Common myeloid progenitor, CD34-positive (primary cell): ENCODE data around the gene ZMYND12. TPM values are rescaled to one million over a fixed set of nuclear protein-coding genes. Genes with fewer than 3 reads are reported as not detected.
"Not testable (repeated sequence)": the region's sequence is repeated elsewhere in the genome, so short reads cannot be mapped to it uniquely, and the experiment has no call there.

ENCODE experiments used
- CTCF ChIA-PET: fragments of 350-600 bp; sonication (Branson Sonifier 250); formaldehyde crosslinking; loops from one replicate; lab custom pipeline; 2021; ENCODE audit warnings: antibody characterized with exemption; lab: Charles Lee
- POLR2A ChIA-PET: fragments of 350-600 bp; sonication (Branson Sonifier 250); formaldehyde crosslinking; loops from one replicate; lab custom pipeline; 2021; ENCODE audit warnings: antibody characterized with exemption; lab: Charles Lee
- DNase-seq, 3 donors: peaks; one replicate each; pipeline versions ENCODE4 v3.0.0 to v3.0.0-alpha.2; 2013
- H3K27ac ChIP-seq, 2 experiments: 1 replicate in 1 of 2; 2 replicates in 1 of 2; pipeline ENCODE4 v1.7.0; 2013; ENCODE audit warnings: inconsistent platforms in 2 of 2, low read length in 2 of 2, mild to moderate bottlenecking in 2 of 2, low read depth in 1 of 2, moderate library complexity in 1 of 2; ENCODE audit not compliant: severe bottlenecking in 2 of 2, insufficient read depth in 1 of 2, poor library complexity in 1 of 2
- H3K27me3 ChIP-seq, 5 experiments: replicated peaks in 2 of 5; 1 replicate in 3 of 5; 2 replicates in 2 of 5; pipeline versions ENCODE4 v1.6.1 to v1.7.0; 2013; ENCODE audit warnings: low read length in 4 of 5, mild to moderate bottlenecking in 2 of 5, moderate library complexity in 2 of 5, inconsistent platforms in 1 of 5; ENCODE audit not compliant: insufficient read depth in 5 of 5, control insufficient read depth in 4 of 5
- H3K36me3 ChIP-seq, 4 experiments: 1 replicate in 2 of 4; 2 replicates in 2 of 4; pipeline versions ENCODE4 v1.6.1 to v1.7.0; 2013; ENCODE audit warnings: low read length in 3 of 4, control low read depth in 1 of 4, mild to moderate bottlenecking in 1 of 4; ENCODE audit not compliant: control insufficient read depth in 4 of 4, insufficient read depth in 4 of 4
- H3K4me1 ChIP-seq, 4 experiments: 1 replicate in 3 of 4; 2 replicates in 1 of 4; pipeline versions ENCODE4 v1.6.1 to v1.7.1; 2013; ENCODE audit warnings: low read length in 3 of 4, mild to moderate bottlenecking in 3 of 4, control low read depth in 1 of 4, inconsistent platforms in 1 of 4, moderate library complexity in 1 of 4; ENCODE audit not compliant: control insufficient read depth in 4 of 4, insufficient read depth in 4 of 4; ENCODE audit errors: control extremely low read depth in 1 of 4
- H3K4me3 ChIP-seq, 7 experiments: 1 replicate in 4 of 7; 2 replicates in 3 of 7; pipeline versions ENCODE4 v1.5.1 to v1.7.0; 2013; ENCODE audit warnings: mild to moderate bottlenecking in 7 of 7, low read length in 6 of 7, moderate library complexity in 6 of 7, inconsistent platforms in 2 of 7, low read depth in 2 of 7, control low read depth in 1 of 7; ENCODE audit not compliant: insufficient read depth in 4 of 7, control insufficient read depth in 1 of 7; ENCODE audit errors: extremely low read depth in 1 of 7
- H3K9me3 ChIP-seq, 5 experiments: 1 replicate in 4 of 5; 2 replicates in 1 of 5; pipeline versions ENCODE4 v1.6.1 to v1.7.1; 2013; ENCODE audit warnings: low read length in 4 of 5, mild to moderate bottlenecking in 2 of 5, inconsistent platforms in 1 of 5, low read depth in 1 of 5, moderate library complexity in 1 of 5; ENCODE audit not compliant: control insufficient read depth in 4 of 5, insufficient read depth in 2 of 5; ENCODE audit errors: control extremely low read depth in 1 of 5
- WGBS: methylation state at CpG from one replicate; pipeline ENCODE4 v1.1.5; 2013; ENCODE audit not compliant: insufficient coverage; 5-methylcytosine and 5-hydroxymethylcytosine counted together
- polyA plus RNA-seq: library from polyadenylated mRNA; unstranded; fragments of 120-200 nt; gene quantifications from one replicate; pipeline ENCODE4 v1.2.1, GENCODE V29; 2013

Gene ZMYND12, protein sequence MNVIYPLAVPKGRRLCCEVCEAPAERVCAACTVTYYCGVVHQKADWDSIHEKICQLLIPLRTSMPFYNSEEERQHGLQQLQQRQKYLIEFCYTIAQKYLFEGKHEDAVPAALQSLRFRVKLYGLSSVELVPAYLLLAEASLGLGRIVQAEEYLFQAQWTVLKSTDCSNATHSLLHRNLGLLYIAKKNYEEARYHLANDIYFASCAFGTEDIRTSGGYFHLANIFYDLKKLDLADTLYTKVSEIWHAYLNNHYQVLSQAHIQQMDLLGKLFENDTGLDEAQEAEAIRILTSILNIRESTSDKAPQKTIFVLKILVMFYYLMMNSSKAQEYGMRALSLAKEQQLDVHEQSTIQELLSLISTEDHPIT
- 3.3 TPM for polyA plus RNA-seq

DNA sequence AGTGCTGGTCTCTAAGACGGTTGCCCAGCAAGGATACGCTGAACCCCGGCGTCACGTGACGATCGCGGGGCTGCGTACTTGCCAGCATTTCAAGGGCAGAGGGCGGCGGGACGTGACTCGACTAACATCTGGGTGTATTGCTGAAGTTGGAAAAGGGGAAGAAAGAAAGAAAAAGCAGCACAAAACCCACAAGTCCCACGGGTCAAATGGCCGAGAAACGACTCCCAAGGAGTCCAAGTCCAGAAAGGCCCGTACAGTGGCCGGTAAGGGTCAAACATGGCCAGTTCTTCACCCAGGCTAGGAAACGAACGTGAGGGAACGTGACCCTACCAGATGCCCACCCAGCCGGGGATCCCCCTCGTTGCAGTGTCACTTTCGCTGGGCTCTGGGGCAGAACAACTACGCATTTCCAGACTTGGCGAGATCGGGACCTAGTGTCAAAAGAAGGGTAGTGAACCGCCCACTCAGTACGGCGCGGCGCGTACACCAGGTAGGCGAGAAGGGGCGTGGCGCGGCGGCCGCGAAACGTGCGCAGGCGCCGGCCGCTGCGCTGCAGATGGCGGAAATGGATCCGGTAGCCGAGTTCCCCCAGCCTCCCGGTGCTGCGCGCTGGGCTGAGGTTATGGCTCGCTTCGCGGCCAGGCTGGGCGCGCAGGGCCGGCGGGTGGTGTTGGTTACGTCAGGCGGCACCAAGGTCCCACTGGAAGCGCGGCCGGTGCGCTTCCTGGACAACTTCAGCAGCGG is at the start of gene ZMYND12, which contains the start of gene PPCS:
Gene ZMYND12 (minus strand): TSS at position 13 of the 744 bp plus-strand sequence. CDS start 25 bp downstream, outside the sequence.
Gene PPCS (plus strand): TSS at position 534 of the 744 bp plus-strand sequence. CDS start 23 bp downstream, at position 557.
- ChIA-PET CTCF (interaction anchor here (1.0 kb wide), 1 partner anchor 24 kb away, joined by 3 read pairs; no protein-coding TSS in a partner anchor), POLR2A (no interaction called here)
- no peaks in the 10 kb centered on the region for H3K27me3 ChIP-seq
- H3K4me3 ChIP-seq: peak within 1 kb of the TSS; percentile 71 to 95 (median 92)
- peaks cover 2 to 30% (median 18%) of the 10 kb centered on the region in 4 experiments for H3K36me3 ChIP-seq
- peaks cover 5 to 24% (median 19%) of the 10 kb centered on the region in 4 experiments for H3K4me1 ChIP-seq
- DNase-seq: peak; percentile 90 to 96 (median 95)
- whole genome bisulfite sequencing: under 1% methylated on average over 55 of the region's 66 CpGs
- no peaks in the 10 kb centered on the region for H3K9me3 ChIP-seq
- peak within 1 kb of the TSS; percentile 85 to 94 for H3K27ac ChIP-seq

DNA sequence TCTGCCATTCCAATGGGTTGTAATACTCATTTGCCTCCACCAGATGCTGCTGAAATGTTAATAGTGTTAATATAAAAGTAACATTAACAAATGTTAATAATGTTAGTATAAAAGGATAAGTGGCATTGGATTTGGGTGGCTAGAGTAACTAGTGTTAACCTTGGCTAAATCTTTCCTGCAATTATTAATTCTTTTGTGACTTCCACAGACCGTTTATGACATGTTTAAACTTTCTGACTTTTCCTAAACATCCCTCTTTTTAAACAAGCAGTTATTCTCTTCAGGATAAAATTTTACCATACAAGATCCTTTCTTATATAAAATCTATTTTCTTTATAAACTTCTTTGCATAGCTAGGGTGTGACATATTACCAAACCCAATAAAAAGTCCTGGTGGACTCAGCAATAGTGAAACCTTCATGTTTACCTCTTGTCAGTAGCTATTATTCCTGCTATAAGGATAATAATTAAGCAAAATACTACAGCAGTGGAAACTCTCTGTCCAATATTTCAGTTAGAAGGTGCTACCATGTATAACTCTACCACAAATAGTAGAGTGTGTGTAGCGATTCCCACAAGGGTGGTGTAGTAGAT is 48.8 kb upstream of the ZMYND12 start:
- H3K27ac ChIP-seq: no peak overlapping the region
- H3K9me3 ChIP-seq: peaks cover 10 to 68% (median 23%) of the 10 kb centered on the region in 5 experiments
- H3K4me3 ChIP-seq: no peak overlapping the region
- H3K4me1 ChIP-seq: no peaks in the 10 kb centered on the region
- POLR2A ChIA-PET: no interaction called here
- no peaks in the 10 kb centered on the region for H3K27me3 ChIP-seq
- WGBS: no CpG with 5 or more reads among the region's 2 CpGs
- no peak for DNase-seq
- CTCF ChIA-PET: no interaction called here
- peaks cover 0 to 22% (median 4%) of the 10 kb centered on the region in 4 experiments for H3K36me3 ChIP-seq

DNA sequence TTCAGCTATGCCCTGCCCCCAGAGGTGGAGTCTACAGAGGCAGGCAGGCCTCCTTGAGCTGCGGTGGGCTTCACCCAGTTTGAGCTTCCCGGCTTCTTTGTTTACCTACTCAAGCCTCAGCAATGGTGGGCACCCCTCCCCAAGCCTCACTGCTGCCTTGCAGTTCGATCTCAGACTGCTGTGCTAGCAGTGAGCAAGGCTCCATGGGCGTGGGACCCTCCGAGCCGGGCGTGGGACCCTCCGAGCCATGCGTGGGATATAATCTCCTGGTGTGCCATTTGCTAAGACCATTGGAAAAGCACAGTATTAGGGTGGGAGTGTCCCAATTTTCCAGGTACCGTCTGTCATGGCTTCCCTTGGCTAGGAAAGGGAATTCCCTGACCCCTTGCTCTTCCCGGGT is 46.2 kb upstream of the ZMYND12 start:
- WGBS: 96% methylated on average over 8 of the region's 11 CpGs

DNA sequence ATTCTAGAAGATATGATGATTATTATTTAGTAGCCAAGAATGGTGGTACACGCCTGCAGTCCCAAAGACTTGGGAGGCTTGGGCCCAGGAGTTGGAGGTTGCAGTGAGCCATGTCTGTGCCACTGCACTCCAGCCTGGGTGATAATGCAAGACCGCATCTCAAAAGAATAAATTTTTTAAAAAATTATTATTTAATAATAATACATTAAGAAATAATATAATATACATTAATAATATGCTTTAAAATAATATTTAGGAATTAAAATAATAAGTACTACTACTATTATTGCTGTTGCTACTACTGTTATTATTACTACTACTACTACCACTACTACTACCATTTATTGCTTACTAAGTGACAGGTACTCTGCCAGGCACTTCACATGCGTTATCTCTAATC is 34.4 kb upstream of the ZMYND12 start:
- Histone ChIP-seq H3K4me3 (no peak overlapping the region), H3K9me3 (no peaks in the 10 kb centered on the region), H3K4me1 (no peaks in the 10 kb centered on the region), H3K27me3 (no peaks in the 10 kb centered on the region), H3K27ac (no peak overlapping the region), H3K36me3 (peaks cover 0 to 3% (median 0%) of the 10 kb centered on the region in 4 experiments)
- 100% methylated on average over 1 of the region's 3 CpGs for WGBS
- DNase-seq: no peak
- ChIA-PET POLR2A (no interaction called here), CTCF (no interaction called here)

More for the DNA sequence above, 46.2 kb upstream of the ZMYND12 start:
- POLR2A ChIA-PET, H3K27me3 ChIP-seq, DNase-seq, H3K4me1 ChIP-seq, H3K27ac ChIP-seq, H3K4me3 ChIP-seq, CTCF ChIA-PET: not testable (repeated sequence)
- Histone ChIP-seq H3K36me3 (peaks cover 0 to 19% (median 5%) of the 10 kb centered on the region in 4 experiments), H3K9me3 (peaks cover 8 to 42% (median 13%) of the 10 kb centered on the region in 5 experiments)

DNA sequence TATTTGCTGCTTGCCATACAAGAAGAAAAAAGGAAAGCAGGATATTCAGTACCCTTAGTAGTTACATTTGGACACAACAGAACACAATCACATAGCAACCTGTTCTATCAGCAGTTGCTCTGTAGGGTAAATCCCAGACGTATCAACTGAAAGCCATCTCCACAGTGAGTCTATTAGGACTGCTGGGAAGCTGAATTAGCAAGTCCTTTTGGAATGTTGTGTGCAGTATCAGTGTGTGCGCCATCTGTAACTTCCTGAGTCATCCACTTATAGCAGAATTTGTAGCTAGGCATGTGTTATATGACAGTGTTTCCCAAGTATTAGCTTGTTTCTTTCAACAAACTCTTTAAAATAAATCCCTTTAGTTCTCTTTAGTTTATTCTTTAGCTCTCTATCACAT is 28.6 kb upstream of the ZMYND12 start:
- Histone ChIP-seq H3K27me3 (no peaks in the 10 kb centered on the region), H3K4me3 (no peak overlapping the region), H3K36me3 (peaks cover 0 to 3% (median 0%) of the 10 kb centered on the region in 4 experiments), H3K4me1 (no peaks in the 10 kb centered on the region), H3K27ac (no peak overlapping the region), H3K9me3 (no peaks in the 10 kb centered on the region)
- POLR2A ChIA-PET: no interaction called here
- WGBS: no CpG with 5 or more reads among the region's 2 CpGs
- DNase-seq: no peak
- CTCF ChIA-PET: no interaction called here

DNA sequence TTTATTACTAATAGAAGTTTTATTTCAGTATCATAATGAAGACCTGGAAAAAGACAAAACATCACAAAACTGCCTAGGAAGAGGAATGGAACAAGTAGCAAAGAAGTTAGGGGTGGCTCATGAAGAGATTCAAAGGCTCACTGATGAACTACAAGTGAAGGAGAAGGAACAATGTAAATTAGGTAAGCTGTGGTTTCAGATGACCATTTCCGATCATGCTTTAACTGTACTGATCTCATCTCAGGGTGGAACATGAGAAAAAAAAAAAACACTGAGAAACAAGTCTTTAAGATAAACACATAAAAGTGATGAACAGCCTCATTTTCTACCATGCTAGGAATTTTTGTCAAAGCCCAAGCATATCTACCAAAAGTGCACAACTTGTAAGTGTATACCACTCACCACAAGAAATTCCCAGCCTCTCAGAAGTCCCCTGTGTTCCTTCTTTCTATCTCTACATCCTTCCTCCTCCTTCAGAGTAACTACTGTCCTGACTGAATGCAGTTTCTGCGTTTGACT is 26.9 kb upstream of the ZMYND12 start:
- POLR2A ChIA-PET: no interaction called here
- WGBS: no CpG with 5 or more reads among the region's 2 CpGs
- CTCF ChIA-PET: no interaction called here
- H3K9me3 ChIP-seq: no peaks in the 10 kb centered on the region
- H3K4me3 ChIP-seq: no peak overlapping the region
- peaks cover 0 to 3% (median 0%) of the 10 kb centered on the region in 4 experiments for H3K36me3 ChIP-seq
- H3K4me1 ChIP-seq: no peaks in the 10 kb centered on the region
- no peaks in the 10 kb centered on the region for H3K27me3 ChIP-seq
- DNase-seq: no peak
- H3K27ac ChIP-seq: no peak overlapping the region
